Esophagus squamous epithelium (tissue), 4 donors: ENCODE measurements around the gene CTNNA3.

Experiments
- CTCF ChIP-seq, 6 experiments: fragments of 450-650 bp in 4 of 6; fragments of 200-600 bp in 2 of 6; sonication (generic) in 2 of 6; IDR thresholded peaks; one replicate each; pipeline ENCODE4 v1.5.1; 2016 to 2019; ENCODE audit warnings: antibody characterized with exemption in 6 of 6, mild to moderate bottlenecking in 4 of 6, moderate library complexity in 4 of 6
- POLR2A ChIP-seq, 4 donors: fragments of 450-650 bp; IDR thresholded peaks; one replicate each; pipeline ENCODE4 v1.6.1; 2017; ENCODE audit warnings: antibody characterized with exemption in 4 of 4, mild to moderate bottlenecking in 4 of 4, moderate library complexity in 3 of 4

GRCh38 chr10:67722113-67722512 lies 26.1 kb upstream of the CTNNA3 start:
- TF ChIP-seq POLR2A (IDR thresholded peaks at IDR 0.05) (no peak), CTCF (IDR thresholded peaks at IDR 0.05) (no peak)
